Heart right ventricle (tissue), 16 donors: ENCODE results near the gene ORAI3. TPM values are rescaled to one million over a fixed set of nuclear protein-coding genes. Genes with fewer than 3 reads are reported as not detected.
A peak's percentile ranks its signal among the peaks of the same experiment; 100 is the strongest.

Experiments used
- ATAC-seq, 8 donors: fragments of 200-7000 bp; cut with Tn5 transposase; one replicate each; pipeline ENCODE4 v1.9.1; 2020; ENCODE audit warnings: mild to moderate bottlenecking in 8 of 8, moderate library complexity in 8 of 8, moderate number of reproducible peaks in 1 of 8
- DNase-seq, 2 donors: peaks; one replicate each; pipeline ENCODE4 v3.0.0-alpha.2; 2020
- H3K27ac ChIP-seq, 10 donors: fragments of 200-600 bp; sonication (generic) in 2 of 10; one replicate each; pipeline versions ENCODE4 v1.5.0 to v1.8.0; 2020 to 2022; ENCODE audit warnings: mild to moderate bottlenecking in 3 of 10
- H3K27me3 ChIP-seq, 7 donors: fragments of 200-600 bp; one replicate each; pipeline ENCODE4 v1.8.0; 2021 to 2022; ENCODE audit warnings: mild to moderate bottlenecking in 2 of 7
- H3K36me3 ChIP-seq, 9 donors: fragments of 200-600 bp; sonication (generic) in 1 of 9; one replicate each; pipeline versions ENCODE4 v1.5.0 to v1.8.0; 2020 to 2022; ENCODE audit warnings: mild to moderate bottlenecking in 2 of 9
- H3K4me1 ChIP-seq, 9 donors: fragments of 200-600 bp; sonication (generic) in 1 of 9; one replicate each; pipeline versions ENCODE4 v1.5.0 to v1.8.0; 2020 to 2022; ENCODE audit warnings: mild to moderate bottlenecking in 4 of 9
- H3K4me3 ChIP-seq, 10 donors: fragments of 200-600 bp; sonication (generic) in 2 of 10; one replicate each; pipeline versions ENCODE4 v1.5.0 to v1.8.0; 2020 to 2022; ENCODE audit warnings: mild to moderate bottlenecking in 7 of 10, moderate library complexity in 2 of 10
- H3K9me3 ChIP-seq, 11 donors: fragments of 200-600 bp in 10 of 11; sonication (generic) in 2 of 11; one replicate each; pipeline versions ENCODE4 v1.5.0 to v1.8.0; 2013 to 2022; ENCODE audit warnings: mild to moderate bottlenecking in 2 of 11, control low read depth in 1 of 11, moderate library complexity in 1 of 11
- WGBS, 2 donors: extraction: QIAGEN DNeasy Blood & Tissue Kit; methylation state at CpG; one replicate each; pipeline ENCODE4 v1.1.7; 2013; ENCODE audit warnings: inconsistent platforms in 1 of 2; 5-methylcytosine and 5-hydroxymethylcytosine counted together
- intact Hi-C, 10 donors: fragments of 100-400 bp; cut with DNase I; formaldehyde crosslinking; loops; one replicate each; pipeline versions ENCODE4 v1.11.1 to v1.14.2; 2022
- polyA plus RNA-seq, 2 donors: library from polyadenylated mRNA; stranded (reverse); fragments of 200-250 nt; gene quantifications; one replicate each; pipeline ENCODE4 v1.2.3, GENCODE V29; 2013
- total RNA-seq, 10 donors: library from RNA; stranded (reverse); fragmentation: NEBNext Ultra II Directional in 3 of 10; extraction: Animal tissue kit (Norgen Biotek cat#: 25700) in 3 of 10; gene quantifications; one replicate each; pipeline versions ENCODE4 v1.2.1 to v1.2.4, GENCODE V29; 2021 to 2023
- TF ChIP-seq, protein P1 (sequence below), 9 donors: fragments of 200-600 bp; sonication (generic) in 2 of 9; IDR thresholded peaks; one replicate each; pipeline versions ENCODE4 v1.5.0 to v1.8.0; 2021 to 2022; ENCODE audit warnings: antibody characterized with exemption in 9 of 9, mild to moderate bottlenecking in 5 of 9, moderate library complexity in 1 of 9
- donor health status: Arrhythmogenic right ventricular cardiomyopathy.
- donor health status: ischemic (EF 13 %, LVEDD 7.1; RV severe dilation, severe dysfunction).
- donor health status: healthy with polysubstance abuse.
- donor health status: DM: no; HTN: yes; CAD: no.
- donor health status: DM: no; HTN: no; CAD: no.
- donor health status: ischemic (EF 25% LVEDD 6.9; RV normal size, moderate dysfunction).
- donor health status: ischemic (EF 25% LVEDD 5.7; RV mildly dilated, moderate dysfunction).
- donor health status: healthy.
- donor health status: DM: yes; HTN: yes; CAD: no.
- donor health status: Ischemic cardiomyopathy.
- donor health status: ischemic (EF 35%, LVEDD 5.7; RV mildly dilated, moderate dysfunction).
- donor health status: nonischemic (EF 11% LVEDD 7.7; RV severe dilation, severe dysfunction).
- donor health status: DM: yes; HTN: yes; CAD: no.
- donor health status: PGD.
- donor health status: ischemic (EF 29% LVEDD 5.4; RV normal size, mild dysfunction).
- donor health status: nonischemic (EF 23%, LVEDD 6.1; RV moderate dilation, normal function).

The ORAI3 gene
- total and polyA plus RNA-seq, 12 donors: 7.8 to 19.8 (median 11.4) TPM

DNA sequence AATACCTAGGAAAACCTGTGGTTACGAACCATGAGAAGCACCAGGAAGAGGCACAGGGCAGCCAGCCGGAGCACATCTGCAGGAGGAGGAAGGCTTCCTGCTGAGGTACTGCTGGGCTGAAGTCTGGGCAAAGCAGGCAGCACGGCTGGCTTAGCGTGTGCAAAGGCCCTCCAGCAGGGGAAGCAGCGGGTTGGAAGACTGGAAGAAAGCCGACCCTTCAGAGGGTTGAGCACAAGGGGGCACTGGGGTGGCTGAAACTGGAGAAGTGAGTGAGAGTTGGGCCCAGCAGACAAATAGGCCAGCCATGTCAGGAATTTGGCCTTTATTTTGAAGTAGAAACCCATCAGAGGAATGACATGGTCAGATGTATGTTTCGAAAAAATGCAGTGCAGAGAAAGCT lies 24.0 kb downstream of the ORAI3 start:
- ATAC-seq (no peak), DNase-seq (no peak)
- Histone ChIP-seq H3K4me3 (no peak overlapping the region), H3K4me1 (no peaks in the 10 kb centered on the region), H3K27me3 (no peaks in the 10 kb centered on the region), H3K9me3 (no peaks in the 10 kb centered on the region), H3K36me3 (peaks cover 6 to 100% (median 56%) of the 10 kb centered on the region in 9 donors), H3K27ac (no peak overlapping the region)
- WGBS, 2 donors: 82 to 85% methylated on average over 7 of the region's 7 CpGs
- TF ChIP-seq, protein P1, sequence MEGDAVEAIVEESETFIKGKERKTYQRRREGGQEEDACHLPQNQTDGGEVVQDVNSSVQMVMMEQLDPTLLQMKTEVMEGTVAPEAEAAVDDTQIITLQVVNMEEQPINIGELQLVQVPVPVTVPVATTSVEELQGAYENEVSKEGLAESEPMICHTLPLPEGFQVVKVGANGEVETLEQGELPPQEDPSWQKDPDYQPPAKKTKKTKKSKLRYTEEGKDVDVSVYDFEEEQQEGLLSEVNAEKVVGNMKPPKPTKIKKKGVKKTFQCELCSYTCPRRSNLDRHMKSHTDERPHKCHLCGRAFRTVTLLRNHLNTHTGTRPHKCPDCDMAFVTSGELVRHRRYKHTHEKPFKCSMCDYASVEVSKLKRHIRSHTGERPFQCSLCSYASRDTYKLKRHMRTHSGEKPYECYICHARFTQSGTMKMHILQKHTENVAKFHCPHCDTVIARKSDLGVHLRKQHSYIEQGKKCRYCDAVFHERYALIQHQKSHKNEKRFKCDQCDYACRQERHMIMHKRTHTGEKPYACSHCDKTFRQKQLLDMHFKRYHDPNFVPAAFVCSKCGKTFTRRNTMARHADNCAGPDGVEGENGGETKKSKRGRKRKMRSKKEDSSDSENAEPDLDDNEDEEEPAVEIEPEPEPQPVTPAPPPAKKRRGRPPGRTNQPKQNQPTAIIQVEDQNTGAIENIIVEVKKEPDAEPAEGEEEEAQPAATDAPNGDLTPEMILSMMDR (IDR thresholded peaks at IDR 0.05): no peak
- intact Hi-C loops: no loop called here

DNA sequence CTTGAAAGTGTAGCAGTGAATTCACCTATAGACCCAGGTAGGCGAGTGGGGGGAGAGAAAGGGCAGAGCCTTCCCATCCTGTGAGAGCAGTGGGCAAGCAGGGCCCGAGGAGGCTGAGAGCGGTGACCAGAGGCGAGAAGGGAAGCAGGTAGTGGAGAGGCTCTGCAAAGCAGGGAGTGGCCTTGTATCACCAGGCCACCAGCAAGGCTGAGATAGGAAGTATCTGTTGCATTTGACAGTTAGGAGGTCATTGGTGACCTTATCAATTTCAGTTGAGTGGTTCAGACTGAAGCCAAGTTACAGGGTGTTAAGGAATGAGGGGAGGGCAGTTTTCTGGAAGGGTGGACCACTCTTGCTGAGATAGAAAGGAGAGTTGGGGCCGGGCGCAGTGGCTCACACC lies 25.5 kb downstream of the ORAI3 start:
- H3K4me3 ChIP-seq: no peak overlapping the region
- WGBS, 2 donors: 87 to 94% methylated on average over 6 of the region's 6 CpGs
- H3K27me3 ChIP-seq: no peaks in the 10 kb centered on the region
- no peaks in the 10 kb centered on the region for H3K9me3 ChIP-seq
- TF ChIP-seq, protein P1 (IDR thresholded peaks at IDR 0.05): no peak
- intact Hi-C loops: no loop called here
- ATAC-seq (no peak), DNase-seq (no peak)
- H3K27ac ChIP-seq: no peak overlapping the region
- peaks cover 7 to 100% (median 48%) of the 10 kb centered on the region in 9 donors for H3K36me3 ChIP-seq
- no peaks in the 10 kb centered on the region for H3K4me1 ChIP-seq

DNA sequence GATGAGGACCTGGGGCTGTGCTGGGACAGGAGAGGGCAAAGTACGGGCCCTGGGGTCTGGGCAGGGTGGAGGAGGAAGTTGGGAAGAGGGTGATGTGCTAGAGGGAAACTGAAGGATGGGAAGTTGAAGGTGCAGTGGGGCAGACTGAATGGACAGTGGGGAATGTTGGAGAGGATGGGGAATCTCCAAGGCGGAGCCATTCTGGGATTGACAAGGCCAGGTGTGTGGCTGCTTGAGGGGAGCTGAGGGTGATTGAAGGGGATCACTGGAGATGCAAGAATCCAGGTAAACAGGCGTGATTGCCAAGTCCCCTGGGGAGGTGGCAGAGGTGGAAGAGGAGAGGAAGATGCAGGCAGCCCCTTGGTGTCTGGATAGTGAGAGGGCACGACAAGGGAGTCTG lies 27.6 kb downstream of the ORAI3 start:
- Histone ChIP-seq H3K27me3 (no peaks in the 10 kb centered on the region), H3K9me3 (no peaks in the 10 kb centered on the region), H3K4me3 (no peak overlapping the region), H3K4me1 (no peaks in the 10 kb centered on the region), H3K36me3 (peaks cover 7 to 100% (median 37%) of the 10 kb centered on the region in 9 donors), H3K27ac (no peak overlapping the region)
- ATAC-seq (peak in 1 of 8 donors; percentile 12), DNase-seq (no peak)
- WGBS, 2 donors: 90 to 96% methylated on average over 4 of the region's 4 CpGs
- intact Hi-C loops: no loop called here
- TF ChIP-seq, protein P1 (IDR thresholded peaks at IDR 0.05): no peak

DNA sequence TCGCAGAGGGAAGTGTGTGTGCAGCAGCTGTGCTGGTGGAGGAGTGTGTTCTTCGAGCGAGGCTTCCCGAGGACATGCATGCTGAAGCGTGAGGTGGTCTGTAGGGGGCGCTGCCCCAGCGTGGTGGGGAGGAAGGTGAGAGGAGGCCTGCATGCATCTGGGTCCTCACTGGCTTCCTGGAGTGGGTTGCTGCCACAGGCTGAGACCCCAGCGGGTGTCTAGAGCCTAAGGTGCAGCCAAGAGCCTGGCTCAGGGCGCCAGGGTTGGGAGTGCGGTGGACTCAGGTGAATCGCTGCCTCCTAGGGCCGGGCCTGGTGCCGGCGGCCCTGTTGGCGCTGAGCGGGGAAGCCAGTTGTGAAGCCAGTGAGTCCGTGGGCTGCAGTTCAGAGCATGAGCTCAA lies 28.6 kb downstream of the ORAI3 start:
- DNase-seq: no peak
- Histone ChIP-seq H3K4me1 (no peaks in the 10 kb centered on the region), H3K27me3 (no peaks in the 10 kb centered on the region), H3K36me3 (peaks cover 5 to 100% (median 27%) of the 10 kb centered on the region in 9 donors), H3K4me3 (no peak overlapping the region), H3K27ac (no peak overlapping the region), H3K9me3 (no peaks in the 10 kb centered on the region)
- ATAC-seq: no peak
- 83 to 86% methylated on average over 17 of the region's 17 CpGs for WGBS, 2 donors
- TF ChIP-seq, protein P1 (IDR thresholded peaks at IDR 0.05): peak in 3 of 9 donors; percentile 5 to 30 (median 10)
- intact Hi-C loops: no loop called here
